HepG2 (cell line): Measurements from ENCODE around the gene MMS19. TPM values are rescaled to one million over a fixed set of nuclear protein-coding genes. Genes with fewer than 3 reads are reported as not detected.

ENCODE experiments used
- ESRRA ChIP-seq: sonication (generic); formaldehyde crosslinking; IDR thresholded peaks from 2 replicates; pipeline ENCODE4 v1.5.1; 2020; ENCODE audit warnings: mild to moderate bottlenecking, low read depth, missing genetic modification reagents
- JARID2 ChIP-seq: sonication (generic); formaldehyde crosslinking; IDR thresholded peaks from 2 replicates; pipeline ENCODE4 v1.8.1; 2023; ENCODE audit warnings: missing genetic modification reagents, inconsistent platforms; ENCODE audit not compliant: insufficient replicate concordance
- MEF2D ChIP-seq: sonication (generic); formaldehyde crosslinking; IDR thresholded peaks from 2 replicates; pipeline ENCODE4 v1.5.1; 2020; ENCODE audit warnings: mild to moderate bottlenecking, missing genetic modification reagents
- MEIS2 ChIP-seq: sonication (generic); formaldehyde crosslinking; IDR thresholded peaks from 2 replicates; pipeline ENCODE4 v1.9.0; 2021; ENCODE audit warnings: mild to moderate bottlenecking, missing genetic modification reagents
- NR2C2 ChIP-seq: sonication (generic); formaldehyde crosslinking; IDR thresholded peaks from 2 replicates; pipeline ENCODE4 v1.4.0; 2020; ENCODE audit warnings: missing genetic modification reagents, mild to moderate bottlenecking, moderate library complexity, borderline replicate concordance
- NR3C1 ChIP-seq: sonication (generic); formaldehyde crosslinking; IDR thresholded peaks from 2 replicates; pipeline ENCODE4 v1.4.0; 2020; ENCODE audit warnings: missing genetic modification reagents
- RBM22 ChIP-seq: fragments of 200-400 bp; formaldehyde crosslinking; optimal IDR thresholded peaks from 2 replicates; pipeline ENCODE3; 2017; ENCODE audit warnings: mild to moderate bottlenecking, low read length, moderate library complexity
- RFX3 ChIP-seq: IDR thresholded peaks from 2 replicates; pipeline ENCODE4 v1.6.1; 2016; ENCODE audit warnings: missing biosample characterization, missing genetic modification reagents
- SOX5 ChIP-seq: IDR thresholded peaks from 2 replicates; pipeline ENCODE4 v1.6.1; 2016; ENCODE audit warnings: borderline replicate concordance
- TCF12 ChIP-seq, 2 experiments: fragments of 450-650 bp in 1 of 2; sonication (generic) in 1 of 2; formaldehyde crosslinking in 1 of 2; IDR thresholded peaks; 2 replicates each; pipeline versions ENCODE4 v1.6.1 to v1.8.0; 2017 to 2022; ENCODE audit warnings: antibody characterized with exemption in 1 of 2, mild to moderate bottlenecking in 1 of 2, missing genetic modification reagents in 1 of 2, moderate library complexity in 1 of 2
- ZNF12 ChIP-seq: sonication (generic); formaldehyde crosslinking; IDR thresholded peaks from 2 replicates; pipeline ENCODE4 v1.5.0; 2020; ENCODE audit warnings: missing genetic modification reagents
- ZNF251 ChIP-seq: sonication (generic); formaldehyde crosslinking; IDR thresholded peaks from 2 replicates; pipeline ENCODE4 v1.9.0; 2021; ENCODE audit warnings: mild to moderate bottlenecking, missing genetic modification reagents
- ZZZ3 ChIP-seq: sonication (generic); formaldehyde crosslinking; IDR thresholded peaks from 2 replicates; pipeline ENCODE4 v1.4.0; 2020; ENCODE audit warnings: missing genetic modification reagents, mild to moderate bottlenecking, borderline replicate concordance
- polyA plus RNA-seq, 8 experiments: library from polyadenylated mRNA; depleted of rRNA in 3 of 8; stranded (reverse) in 7 of 8; unstranded in 1 of 8; fragments of >200 nt; fragmentation: Illumina TruSeq in 4 of 8; extraction: Trizol in 4 of 8; gene quantifications; 2 replicates each; pipeline versions ENCODE4 v1.2.1 to v1.2.3, GENCODE V29; 2011 to 2016; ENCODE audit warnings: low read depth in 4 of 8, missing spikeins in 1 of 8, mixed read lengths in 1 of 8; ENCODE audit not compliant: insufficient read depth in 1 of 8
- total RNA-seq, 5 experiments: library from RNA; depleted of rRNA; stranded (reverse); fragments of >200 nt; fragmentation: Illumina TruSeq; extraction: Trizol; gene quantifications; 2 replicates each; pipeline ENCODE4 v1.2.3, GENCODE V29; 2016; ENCODE audit warnings: low read depth in 1 of 5
- TF ChIP-seq, protein P1 (sequence below): IDR thresholded peaks from 2 replicates; pipeline ENCODE4 v1.6.1; 2016; ENCODE audit warnings: control low read depth
- TF ChIP-seq, protein P2 (sequence below): sonication (generic); formaldehyde crosslinking; IDR thresholded peaks from 2 replicates; pipeline ENCODE4 v1.4.0; 2020; ENCODE audit warnings: missing genetic modification reagents
- TF ChIP-seq, protein P3 (sequence below): IDR thresholded peaks from 2 replicates; pipeline ENCODE4 v1.6.1; 2012; ENCODE audit warnings: low read length, improper control_type of control experiment
- TF ChIP-seq, protein P4 (sequence below): sonication (generic); formaldehyde crosslinking; IDR thresholded peaks from 2 replicates; pipeline ENCODE4 v1.9.0; 2022; ENCODE audit warnings: low read depth, missing genetic modification reagents
- TF ChIP-seq, protein P5 (sequence below): sonication (generic); formaldehyde crosslinking; IDR thresholded peaks from 2 replicates; pipeline ENCODE4 v1.5.1; 2020; ENCODE audit warnings: mild to moderate bottlenecking, moderate library complexity, missing genetic modification reagents

MMS19 gene
- total and polyA plus RNA-seq, 2 of the 13 experiments (the other 11 are each of a cell fraction or from before 2014, with no cell fraction given): 76.4 to 107 TPM

DNA sequence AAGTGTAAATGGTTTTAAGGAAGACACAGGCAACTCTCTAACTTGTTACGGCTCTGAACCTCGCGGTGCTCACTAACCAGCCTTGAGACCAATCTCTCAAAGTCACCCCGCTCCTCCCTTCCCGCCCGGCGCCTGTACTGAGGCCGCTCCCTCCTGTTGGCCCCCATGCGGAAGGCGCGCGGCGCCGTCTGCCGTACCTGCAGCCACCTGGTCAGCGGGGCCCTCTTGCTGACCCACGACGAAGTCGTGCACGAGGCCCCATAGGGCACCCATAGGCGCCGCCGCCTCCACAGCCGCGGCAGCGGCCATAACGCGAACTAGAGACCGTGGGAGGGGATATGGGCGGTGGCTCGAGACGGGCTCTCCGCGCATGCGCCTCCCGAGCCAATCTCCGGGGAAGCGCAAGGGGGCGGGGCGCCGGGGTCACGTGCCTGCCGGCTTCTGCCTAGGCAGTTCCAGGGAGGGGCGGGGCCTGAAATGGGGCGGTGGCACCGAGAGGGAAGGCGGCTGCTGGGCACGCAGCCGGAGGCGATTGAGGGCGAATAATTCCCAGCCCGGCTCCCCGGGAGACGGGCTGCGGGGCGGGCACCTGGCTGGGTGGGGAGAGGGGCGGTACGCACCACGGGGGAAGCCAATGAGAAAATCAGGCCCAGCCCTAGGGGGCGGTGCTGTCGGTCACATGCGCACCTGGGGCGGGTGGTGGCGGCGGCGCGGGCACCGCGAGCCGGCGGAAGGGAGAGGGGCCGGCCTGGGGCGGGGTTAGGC is at the start of gene MMS19 (continued):
- TF ChIP-seq, protein P1, sequence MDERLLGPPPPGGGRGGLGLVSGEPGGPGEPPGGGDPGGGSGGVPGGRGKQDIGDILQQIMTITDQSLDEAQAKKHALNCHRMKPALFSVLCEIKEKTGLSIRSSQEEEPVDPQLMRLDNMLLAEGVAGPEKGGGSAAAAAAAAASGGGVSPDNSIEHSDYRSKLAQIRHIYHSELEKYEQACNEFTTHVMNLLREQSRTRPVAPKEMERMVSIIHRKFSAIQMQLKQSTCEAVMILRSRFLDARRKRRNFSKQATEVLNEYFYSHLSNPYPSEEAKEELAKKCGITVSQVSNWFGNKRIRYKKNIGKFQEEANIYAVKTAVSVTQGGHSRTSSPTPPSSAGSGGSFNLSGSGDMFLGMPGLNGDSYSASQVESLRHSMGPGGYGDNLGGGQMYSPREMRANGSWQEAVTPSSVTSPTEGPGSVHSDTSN (CRISPR knock-in tag): peak; percentile 82
- TF ChIP-seq MEIS2 (no peak), ZNF251 (CRISPR knock-in tag) (no peak), ESRRA (CRISPR knock-in tag) (peak; percentile 51; the same call in 1 of the 2 replicates), RBM22 (no peak), SOX5 (no peak; the same call in 1 of the 2 replicates), TCF12 (IDR thresholded peaks at IDR 0.05) (no peak), TCF12 (CRISPR knock-in tag; IDR thresholded peaks at IDR 0.05) (no peak), ZNF12 (CRISPR knock-in tag) (no peak), MEF2D (CRISPR knock-in tag) (peak; percentile 14; the same call in 1 of the 2 replicates), RFX3 (CRISPR knock-in tag) (no peak), ZZZ3 (no peak), NR3C1 (CRISPR knock-in tag) (no peak), NR2C2 (no peak), JARID2 (CRISPR knock-in tag) (peak; percentile 70)
- TF ChIP-seq, protein P2, sequence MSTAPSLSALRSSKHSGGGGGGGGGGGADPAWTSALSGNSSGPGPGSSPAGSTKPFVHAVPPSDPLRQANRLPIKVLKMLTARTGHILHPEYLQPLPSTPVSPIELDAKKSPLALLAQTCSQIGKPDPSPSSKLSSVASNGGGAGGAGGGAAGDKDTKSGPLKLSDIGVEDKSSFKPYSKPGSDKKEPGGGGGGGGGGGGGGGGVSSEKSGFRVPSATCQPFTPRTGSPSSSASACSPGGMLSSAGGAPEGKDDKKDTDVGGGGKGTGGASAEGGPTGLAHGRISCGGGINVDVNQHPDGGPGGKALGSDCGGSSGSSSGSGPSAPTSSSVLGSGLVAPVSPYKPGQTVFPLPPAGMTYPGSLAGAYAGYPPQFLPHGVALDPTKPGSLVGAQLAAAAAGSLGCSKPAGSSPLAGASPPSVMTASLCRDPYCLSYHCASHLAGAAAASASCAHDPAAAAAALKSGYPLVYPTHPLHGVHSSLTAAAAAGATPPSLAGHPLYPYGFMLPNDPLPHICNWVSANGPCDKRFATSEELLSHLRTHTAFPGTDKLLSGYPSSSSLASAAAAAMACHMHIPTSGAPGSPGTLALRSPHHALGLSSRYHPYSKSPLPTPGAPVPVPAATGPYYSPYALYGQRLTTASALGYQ: no peak
- TF ChIP-seq, protein P3, sequence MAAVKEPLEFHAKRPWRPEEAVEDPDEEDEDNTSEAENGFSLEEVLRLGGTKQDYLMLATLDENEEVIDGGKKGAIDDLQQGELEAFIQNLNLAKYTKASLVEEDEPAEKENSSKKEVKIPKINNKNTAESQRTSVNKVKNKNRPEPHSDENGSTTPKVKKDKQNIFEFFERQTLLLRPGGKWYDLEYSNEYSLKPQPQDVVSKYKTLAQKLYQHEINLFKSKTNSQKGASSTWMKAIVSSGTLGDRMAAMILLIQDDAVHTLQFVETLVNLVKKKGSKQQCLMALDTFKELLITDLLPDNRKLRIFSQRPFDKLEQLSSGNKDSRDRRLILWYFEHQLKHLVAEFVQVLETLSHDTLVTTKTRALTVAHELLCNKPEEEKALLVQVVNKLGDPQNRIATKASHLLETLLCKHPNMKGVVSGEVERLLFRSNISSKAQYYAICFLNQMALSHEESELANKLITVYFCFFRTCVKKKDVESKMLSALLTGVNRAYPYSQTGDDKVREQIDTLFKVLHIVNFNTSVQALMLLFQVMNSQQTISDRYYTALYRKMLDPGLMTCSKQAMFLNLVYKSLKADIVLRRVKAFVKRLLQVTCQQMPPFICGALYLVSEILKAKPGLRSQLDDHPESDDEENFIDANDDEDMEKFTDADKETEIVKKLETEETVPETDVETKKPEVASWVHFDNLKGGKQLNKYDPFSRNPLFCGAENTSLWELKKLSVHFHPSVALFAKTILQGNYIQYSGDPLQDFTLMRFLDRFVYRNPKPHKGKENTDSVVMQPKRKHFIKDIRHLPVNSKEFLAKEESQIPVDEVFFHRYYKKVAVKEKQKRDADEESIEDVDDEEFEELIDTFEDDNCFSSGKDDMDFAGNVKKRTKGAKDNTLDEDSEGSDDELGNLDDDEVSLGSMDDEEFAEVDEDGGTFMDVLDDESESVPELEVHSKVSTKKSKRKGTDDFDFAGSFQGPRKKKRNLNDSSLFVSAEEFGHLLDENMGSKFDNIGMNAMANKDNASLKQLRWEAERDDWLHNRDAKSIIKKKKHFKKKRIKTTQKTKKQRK: no peak
- TF ChIP-seq, protein P4, sequence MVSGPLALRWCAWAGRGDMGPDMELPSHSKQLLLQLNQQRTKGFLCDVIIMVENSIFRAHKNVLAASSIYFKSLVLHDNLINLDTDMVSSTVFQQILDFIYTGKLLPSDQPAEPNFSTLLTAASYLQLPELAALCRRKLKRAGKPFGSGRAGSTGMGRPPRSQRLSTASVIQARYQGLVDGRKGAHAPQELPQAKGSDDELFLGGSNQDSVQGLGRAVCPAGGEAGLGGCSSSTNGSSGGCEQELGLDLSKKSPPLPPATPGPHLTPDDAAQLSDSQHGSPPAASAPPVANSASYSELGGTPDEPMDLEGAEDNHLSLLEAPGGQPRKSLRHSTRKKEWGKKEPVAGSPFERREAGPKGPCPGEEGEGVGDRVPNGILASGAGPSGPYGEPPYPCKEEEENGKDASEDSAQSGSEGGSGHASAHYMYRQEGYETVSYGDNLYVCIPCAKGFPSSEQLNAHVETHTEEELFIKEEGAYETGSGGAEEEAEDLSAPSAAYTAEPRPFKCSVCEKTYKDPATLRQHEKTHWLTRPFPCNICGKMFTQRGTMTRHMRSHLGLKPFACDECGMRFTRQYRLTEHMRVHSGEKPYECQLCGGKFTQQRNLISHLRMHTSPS: peak; percentile 67; the same call in 1 of the 2 replicates
- TF ChIP-seq, protein P5, sequence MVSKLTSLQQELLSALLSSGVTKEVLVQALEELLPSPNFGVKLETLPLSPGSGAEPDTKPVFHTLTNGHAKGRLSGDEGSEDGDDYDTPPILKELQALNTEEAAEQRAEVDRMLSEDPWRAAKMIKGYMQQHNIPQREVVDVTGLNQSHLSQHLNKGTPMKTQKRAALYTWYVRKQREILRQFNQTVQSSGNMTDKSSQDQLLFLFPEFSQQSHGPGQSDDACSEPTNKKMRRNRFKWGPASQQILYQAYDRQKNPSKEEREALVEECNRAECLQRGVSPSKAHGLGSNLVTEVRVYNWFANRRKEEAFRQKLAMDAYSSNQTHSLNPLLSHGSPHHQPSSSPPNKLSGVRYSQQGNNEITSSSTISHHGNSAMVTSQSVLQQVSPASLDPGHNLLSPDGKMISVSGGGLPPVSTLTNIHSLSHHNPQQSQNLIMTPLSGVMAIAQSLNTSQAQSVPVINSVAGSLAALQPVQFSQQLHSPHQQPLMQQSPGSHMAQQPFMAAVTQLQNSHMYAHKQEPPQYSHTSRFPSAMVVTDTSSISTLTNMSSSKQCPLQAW (CRISPR knock-in tag): peak; percentile 51; the same call in 1 of the 2 replicates
